ENCODE data around the gene TOP3B.

DNA sequence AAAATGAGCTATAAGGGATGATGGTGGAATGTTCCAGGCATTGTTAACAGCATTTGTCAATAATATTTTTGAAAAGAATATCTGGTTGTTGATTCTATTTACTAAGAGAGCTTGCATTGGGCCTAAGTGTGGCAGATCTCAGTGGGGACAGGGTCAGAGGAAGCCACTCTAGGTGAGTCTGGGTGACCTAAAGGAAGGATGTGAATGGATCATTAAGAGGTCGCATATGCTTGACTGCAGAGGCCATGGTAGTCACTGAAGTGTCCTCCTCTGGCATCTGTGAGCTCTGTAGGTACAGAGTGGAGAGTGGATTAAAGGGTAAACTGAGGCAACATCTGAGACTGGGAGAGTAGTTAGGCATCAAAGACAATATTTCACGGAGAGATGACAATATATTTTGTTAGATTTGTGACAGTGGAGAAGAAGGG lies 37.9 kb upstream of the TOP3B start:
- no peak for TF ChIP-seq EP300 (IDR thresholded peaks at IDR 0.05)
- TF ChIP-seq CTCF (IDR thresholded peaks at IDR 0.05): no peak
